ENCODE measurements around the gene TOX2. TPM values are rescaled to one million over a fixed set of nuclear protein-coding genes. Genes with fewer than 3 reads are reported as not detected.

TOX2 gene
- total RNA-seq, 1 experiment from 2014 or later = not detected

DNA sequence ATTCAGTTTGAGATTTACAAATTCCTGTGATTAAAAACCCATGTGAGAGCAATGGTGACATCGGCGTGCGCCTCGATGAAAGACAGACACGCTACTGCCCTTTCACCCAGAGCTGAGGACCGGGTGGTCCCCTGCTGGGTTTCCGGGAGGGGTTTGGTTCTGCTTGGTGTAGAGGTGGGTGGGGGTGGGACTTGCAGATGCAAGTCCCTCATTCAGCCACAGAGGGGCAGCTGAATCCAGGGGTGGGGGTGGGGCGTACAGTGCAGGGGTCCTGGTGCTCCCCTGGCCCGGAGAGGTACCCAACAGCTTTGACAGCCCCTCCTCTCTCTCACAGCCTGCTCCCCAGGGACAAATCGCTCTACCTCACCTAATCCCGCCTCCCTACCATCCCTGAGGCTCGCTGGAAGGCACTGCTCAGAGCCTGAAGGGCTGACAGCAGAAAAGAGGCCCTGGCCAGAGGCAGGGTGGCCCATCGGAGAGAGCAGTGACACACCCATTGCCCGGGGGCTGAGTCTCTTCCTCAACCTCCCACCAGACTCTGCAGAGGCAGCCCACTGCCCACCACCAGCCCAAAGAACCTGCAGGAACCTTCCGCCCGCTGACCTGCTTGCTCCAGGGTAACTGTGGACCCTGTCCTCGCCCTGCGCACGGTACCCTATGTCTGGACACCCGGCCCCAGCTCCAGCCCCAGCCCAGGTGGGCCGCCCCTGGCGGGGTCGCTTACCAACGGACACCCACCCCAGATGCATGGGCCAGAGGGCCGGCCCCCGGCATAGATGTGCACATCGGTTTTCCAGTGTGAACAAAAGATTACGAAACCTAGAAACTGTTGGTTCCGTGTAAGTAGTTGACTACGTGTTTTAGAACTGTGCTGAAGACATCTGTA is 153.9 kb downstream of the TOX2 start:
- no peak for DNase-seq
- Mint-ChIP-seq H3K4me1 (ENCODE audit: low read depth, unreplicated experiment) (no peaks in the 10 kb centered on the region), H3K4me3 (ENCODE audit: low read depth, unreplicated experiment) (no peak overlapping the region), H3K27ac (ENCODE audit: unreplicated experiment) (no peak overlapping the region), H3K36me3 (ENCODE audit: insufficient read depth, unreplicated experiment) (no peaks in the 10 kb centered on the region), H3K9me3 (ENCODE audit: low read depth, unreplicated experiment) (no peaks in the 10 kb centered on the region), H3K27me3 (ENCODE audit: unreplicated experiment) (peaks cover 100% of the 10 kb centered on the region)
- BruUV-seq (replicated peaks) = no TSS peak
- no peak for TF ChIP-seq CTCF (IDR thresholded peaks at IDR 0.05; ENCODE audit: unreplicated experiment)
- CTCF ChIA-PET = interaction anchor here (0.6 kb wide), 2 partner anchors 10 to 49 kb away, joined by 4 to 6 read pairs; no protein-coding TSS in a partner anchor
- intact Hi-C loops (cut with micrococcal nuclease; ENCODE audit: unreplicated experiment) = no loop called here

GRCh38 chr20:44069203-44070011 is 154.8 kb downstream of the TOX2 start:
- Mint-ChIP-seq H3K36me3 (ENCODE audit: insufficient read depth, unreplicated experiment) (no peaks in the 10 kb centered on the region), H3K9me3 (ENCODE audit: low read depth, unreplicated experiment) (no peaks in the 10 kb centered on the region), H3K27ac (ENCODE audit: unreplicated experiment) (no peak overlapping the region), H3K27me3 (ENCODE audit: unreplicated experiment) (peaks cover 100% of the 10 kb centered on the region), H3K4me3 (ENCODE audit: low read depth, unreplicated experiment) (no peak overlapping the region), H3K4me1 (ENCODE audit: low read depth, unreplicated experiment) (no peaks in the 10 kb centered on the region)
- TF ChIP-seq CTCF (IDR thresholded peaks at IDR 0.05; ENCODE audit: unreplicated experiment) = no peak
- DNase-seq = no peak
- intact Hi-C loops (cut with micrococcal nuclease; ENCODE audit: unreplicated experiment) = no loop called here
- CTCF ChIA-PET = no interaction called here
- BruUV-seq (replicated peaks) = no TSS peak

DNA sequence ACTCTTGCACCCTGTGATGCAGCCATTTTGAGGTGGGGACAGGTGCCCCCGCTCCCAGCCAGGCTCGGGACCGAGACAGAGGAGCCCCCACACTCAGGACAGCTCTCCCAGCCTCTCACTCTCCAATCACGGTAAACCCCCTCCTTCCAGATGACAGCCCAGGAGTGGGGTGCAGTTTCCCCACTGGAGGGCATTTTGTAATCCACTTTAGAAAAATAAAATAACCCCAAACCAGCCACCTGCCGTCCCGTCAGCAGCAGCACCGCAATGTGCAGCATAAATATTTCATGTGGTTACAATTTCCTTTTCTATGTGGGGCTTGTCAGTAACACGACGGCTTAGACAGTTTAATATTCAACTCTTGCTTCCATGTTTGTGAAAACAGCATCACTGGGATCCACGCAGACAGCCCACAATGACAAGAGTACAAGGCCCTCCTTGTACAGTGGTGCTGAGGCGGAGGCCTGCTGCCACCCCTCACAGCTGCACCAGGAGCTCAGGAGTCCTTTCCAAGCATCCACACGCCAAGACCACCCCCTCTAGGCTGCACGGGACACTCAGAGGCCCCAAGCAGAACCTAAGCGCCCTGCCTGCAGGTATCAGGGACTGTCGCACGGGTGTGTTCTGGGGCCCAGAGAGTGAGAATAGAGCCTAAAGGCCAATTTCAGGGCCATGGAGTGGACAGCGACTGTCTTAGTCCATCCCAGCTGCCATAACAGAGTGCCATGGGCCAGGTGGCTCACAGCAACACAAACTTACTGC is 155.7 kb downstream of the TOX2 start:
- no TSS peak for BruUV-seq (replicated peaks)
- Mint-ChIP-seq H3K27ac (ENCODE audit: unreplicated experiment) (no peak overlapping the region), H3K27me3 (ENCODE audit: unreplicated experiment) (peaks cover 100% of the 10 kb centered on the region), H3K4me3 (ENCODE audit: low read depth, unreplicated experiment) (no peak overlapping the region), H3K4me1 (ENCODE audit: low read depth, unreplicated experiment) (no peaks in the 10 kb centered on the region), H3K9me3 (ENCODE audit: low read depth, unreplicated experiment) (no peaks in the 10 kb centered on the region), H3K36me3 (ENCODE audit: insufficient read depth, unreplicated experiment) (no peaks in the 10 kb centered on the region)
- DNase-seq = no peak
- TF ChIP-seq CTCF (IDR thresholded peaks at IDR 0.05; ENCODE audit: unreplicated experiment) = no peak
- CTCF ChIA-PET = no interaction called here
- intact Hi-C loops (cut with micrococcal nuclease; ENCODE audit: unreplicated experiment) = no loop called here

GRCh38 chr20:44071057-44071456 is 156.4 kb downstream of the TOX2 start:
- no TSS peak for BruUV-seq (replicated peaks)
- DNase-seq = no peak
- intact Hi-C loops (cut with micrococcal nuclease; ENCODE audit: unreplicated experiment) = no loop called here
- Mint-ChIP-seq H3K4me1 (ENCODE audit: low read depth, unreplicated experiment) (no peaks in the 10 kb centered on the region), H3K36me3 (ENCODE audit: insufficient read depth, unreplicated experiment) (no peaks in the 10 kb centered on the region), H3K4me3 (ENCODE audit: low read depth, unreplicated experiment) (no peak overlapping the region), H3K27me3 (ENCODE audit: unreplicated experiment) (peaks cover 100% of the 10 kb centered on the region), H3K27ac (ENCODE audit: unreplicated experiment) (no peak overlapping the region), H3K9me3 (ENCODE audit: low read depth, unreplicated experiment) (no peaks in the 10 kb centered on the region)
- no peak for TF ChIP-seq CTCF (IDR thresholded peaks at IDR 0.05; ENCODE audit: unreplicated experiment)
- CTCF ChIA-PET = no interaction called here
